ENCODE measurements around the gene CD300A.

Gene CD300A

DNA sequence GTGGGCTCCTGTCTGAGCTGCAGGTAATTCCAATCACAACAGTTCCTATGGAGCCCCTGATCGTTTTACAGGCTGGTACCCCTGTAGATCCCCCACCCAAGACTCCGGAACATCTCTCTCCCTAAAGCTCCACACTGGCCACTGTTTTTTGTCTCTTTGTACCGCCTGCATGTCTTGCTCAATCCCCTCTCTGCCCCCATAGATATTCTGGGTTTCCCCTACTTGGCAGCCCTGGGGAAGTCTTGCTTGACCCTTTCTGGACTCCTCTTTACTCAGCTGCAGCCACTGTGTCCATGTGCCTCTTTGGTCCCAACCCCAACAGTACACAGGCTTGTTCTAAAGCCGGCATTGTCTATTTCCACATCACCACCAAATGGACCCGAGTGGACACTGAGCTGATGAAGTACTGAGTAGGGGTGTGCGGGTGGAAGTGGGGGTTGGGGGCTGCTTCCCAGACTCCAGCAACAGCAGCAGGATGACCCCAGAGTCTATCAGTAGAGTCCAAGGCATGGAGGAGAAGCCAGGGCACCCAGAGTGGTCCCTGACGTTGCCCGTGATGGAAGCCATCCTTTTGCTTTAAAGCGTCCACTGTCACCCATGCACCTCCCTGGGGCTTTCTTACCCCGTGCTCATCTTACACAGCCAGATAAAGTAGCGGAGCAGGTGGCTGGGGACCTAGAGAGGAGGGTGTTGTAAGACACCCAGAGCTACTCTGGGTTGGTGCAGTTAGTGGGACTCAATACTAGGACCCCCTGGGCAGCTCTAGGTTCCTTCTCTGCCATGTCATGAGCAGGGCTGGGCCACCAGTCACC is 58.4 kb downstream of the CD300A start:
- no peak for DNase-seq

DNA sequence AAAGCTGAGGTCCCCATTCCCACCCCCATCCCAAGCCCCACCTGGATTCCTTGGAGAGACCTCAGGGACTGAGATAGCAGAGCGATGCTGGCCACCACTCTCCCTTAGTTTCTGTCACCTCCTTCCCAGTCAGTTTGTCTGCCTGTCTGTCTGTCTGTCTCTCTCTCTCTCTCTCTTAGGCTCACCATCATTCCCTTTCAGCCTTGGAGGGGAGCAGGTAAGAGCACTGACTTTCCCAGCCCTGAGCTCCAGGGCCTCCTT is 59.0 kb downstream of the CD300A start:
- no peak for DNase-seq

- no peak for DNase-seq
These were observed 59.4 kb downstream of the CD300A start for GRCh38 chr17:74525781-74526288.

GRCh38 chr17:74526681-74527080 is 60.2 kb downstream of the CD300A start:
- DNase-seq, result no peak

- DNase-seq, result no peak
These were observed 60.6 kb downstream of the CD300A start for GRCh38 chr17:74527081-74527480.

DNA sequence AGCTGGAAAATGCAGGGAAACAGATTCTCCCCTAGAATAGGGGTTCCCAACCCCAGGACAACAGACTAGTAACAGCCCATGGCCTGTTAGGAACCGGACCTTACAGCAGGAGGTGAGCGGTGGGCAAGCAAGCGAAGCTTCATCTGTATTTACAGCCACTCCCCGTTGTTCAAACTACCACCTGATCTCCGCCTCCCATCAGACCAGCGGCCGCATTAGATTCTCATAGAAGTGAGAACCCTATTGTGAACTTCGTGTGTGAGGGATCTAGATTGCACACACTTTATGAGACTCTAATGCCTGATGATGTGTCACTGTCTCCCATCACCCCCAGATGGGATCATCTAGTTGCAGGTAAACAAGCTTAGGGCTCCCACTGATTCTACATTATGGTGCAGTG is 61.3 kb downstream of the CD300A start:
- DNase-seq, result no peak

DNA sequence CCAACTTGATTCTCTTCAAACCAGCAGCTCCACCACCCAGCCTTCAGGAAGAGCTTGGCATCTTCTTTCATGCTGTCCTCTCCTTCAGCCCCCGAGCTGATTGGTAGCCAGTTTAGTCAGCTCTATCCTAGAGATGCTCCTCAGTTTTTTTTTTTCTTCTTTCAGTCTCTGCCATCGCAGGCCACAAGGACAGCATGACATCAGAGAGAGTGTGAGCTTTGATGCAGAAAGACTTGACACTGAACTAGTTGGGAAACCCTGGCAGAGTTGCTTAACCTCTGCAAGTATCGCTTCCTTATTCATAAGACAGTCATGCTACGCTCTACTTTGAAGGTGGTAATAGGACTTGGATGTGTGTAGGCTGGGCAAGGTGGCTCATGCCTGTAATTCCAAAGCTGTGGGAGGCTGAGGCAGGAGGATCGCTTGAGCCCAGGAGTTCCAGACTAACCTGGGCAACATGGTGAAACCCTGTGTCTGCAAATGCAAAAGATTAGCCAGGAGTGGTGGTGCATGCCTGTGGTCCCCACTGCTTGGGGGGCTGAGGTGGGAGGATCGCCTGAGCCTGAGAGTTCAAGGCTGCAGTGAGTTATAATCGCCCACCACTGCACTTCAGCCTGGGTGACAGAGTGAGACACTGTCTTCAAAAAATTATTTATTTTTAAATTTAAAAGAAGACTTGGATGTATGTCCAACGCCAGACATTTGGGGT is 62.2 kb downstream of the CD300A start:
- DNase-seq, result no peak

- no peak for DNase-seq
These were observed 62.8 kb downstream of the CD300A start for GRCh38 chr17:74529243-74529642.

DNA sequence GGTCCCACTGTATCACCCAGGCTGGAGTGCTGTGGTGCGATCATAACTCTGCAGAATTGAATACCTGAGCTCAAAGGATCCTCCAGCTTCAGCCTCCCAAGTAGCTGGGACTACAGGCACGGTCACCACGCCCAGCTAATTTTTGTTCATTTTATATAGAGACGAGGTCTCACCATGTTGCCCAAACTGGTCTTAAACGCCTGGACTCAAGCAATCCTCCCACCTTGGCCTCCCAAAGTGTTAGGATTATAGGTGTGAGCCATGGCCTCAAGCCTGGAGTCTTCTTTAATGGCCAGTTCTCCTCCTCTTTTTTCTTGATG is 64.4 kb downstream of the CD300A start:
- no peak for DNase-seq

DNA sequence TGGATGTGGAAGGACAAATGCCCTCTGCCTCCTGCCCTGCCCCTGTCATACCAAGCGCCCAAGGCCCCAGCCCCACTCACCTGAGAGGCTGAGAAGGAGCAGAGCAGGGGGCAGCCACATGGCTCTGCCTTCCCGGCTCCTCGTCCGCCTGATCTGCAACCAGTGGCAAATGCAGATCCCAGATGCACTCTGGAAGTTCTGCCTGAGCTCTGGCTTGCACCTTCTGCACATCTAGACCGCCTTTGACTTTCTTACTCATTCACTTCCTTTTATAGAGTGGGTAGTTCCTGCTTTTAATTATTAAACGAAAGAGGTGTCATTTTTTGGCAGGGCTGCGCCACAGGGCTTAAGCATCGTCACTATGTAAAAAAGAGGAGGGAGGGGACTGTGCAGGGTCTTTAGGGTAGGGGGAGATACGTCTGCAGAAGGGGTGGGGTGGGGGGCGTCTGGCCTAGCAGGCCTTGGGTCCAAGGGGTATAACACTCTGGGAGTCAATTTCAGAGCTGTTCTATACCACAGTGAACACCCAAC is 64.9 kb downstream of the CD300A start, which contains the start of gene CD300LB:
Gene CD300LB, minus strand, starts transcription at position 245 of the 531 bp plus-strand sequence. Its CDS starts 125 bp downstream, at position 120.
- DNase-seq, result no peak

- no peak for DNase-seq
These were observed 65.7 kb downstream of the CD300A start for GRCh38 chr17:74532115-74532514.

All from stimulated activated CD4-positive, alpha-beta T cell treated with anti-CD3 and anti-CD28 coated beads, Interleukin-1b, Interleukin-23, amount 100 ng/mL, for 48 hours (primary cell).